ENCODE measurements around the gene GPRC5D. TPM values are rescaled to one million over a fixed set of nuclear protein-coding genes. Genes with fewer than 3 reads are reported as not detected.

Gene GPRC5D
- total and polyA plus RNA-seq, 9 of the 15 experiments (the other 6 are each of a cell fraction or from before 2014, with no cell fraction given): 1.0 to 1.1 TPM; not detected in 7

GRCh38 chr12:12924169-12924568 is 27.8 kb downstream of the GPRC5D start:
- DNase-seq (ENCODE audit: extremely low read depth in 1 of 4, low spot score in 3 of 4) (no peak), ATAC-seq (no peak), FAIRE-seq (no peak)
- Histone ChIP-seq H3K27me3 (ENCODE audit: control insufficient read depth in 2 of 2, insufficient read depth in 2 of 2, low read length in 2 of 2) (peaks cover 0 to under 1% of the 10 kb centered on the region in 2 experiments; a peak in 1 of 5 replicates), H3K4me2 (ENCODE audit: insufficient read depth, low read length) (no peak overlapping the region), H3K4me1 (replicated peaks in 1 of 2; ENCODE audit: control insufficient read depth in 2 of 2, insufficient read depth in 2 of 2, low read length in 2 of 2) (peaks cover 0 to 6% of the 10 kb centered on the region in 2 experiments; a peak in 3 of 5 replicates), H3K9me3 (replicated peaks; ENCODE audit: control insufficient read depth, insufficient read depth, low read depth, low read length) (no peaks in the 10 kb centered on the region; the same call in 1 of the 2 replicates), H2AFZ (ENCODE audit: low read depth, low read length) (no peak overlapping the region), H3K79me2 (ENCODE audit: control insufficient read depth, insufficient read depth, low read length) (peaks cover 10% of the 10 kb centered on the region), H3K9me1 (ENCODE audit: control insufficient read depth, insufficient read depth, low read length) (no peaks in the 10 kb centered on the region), H3K9ac (ENCODE audit: insufficient read depth in 1 of 2, low read depth in 2 of 2, low read length in 2 of 2) (no peak overlapping the region), H3K4me3 (no peak overlapping the region), H3K27ac (ENCODE audit: extremely low read depth, low read depth, low read length) (no peak overlapping the region), H4K20me1 (replicated peaks; ENCODE audit: control insufficient read depth, insufficient read depth, low read length) (no peaks in the 10 kb centered on the region), H3K36me3 (ENCODE audit: control insufficient read depth, insufficient read depth, low read length) (no peaks in the 10 kb centered on the region)
- POLR2A ChIA-PET: interaction anchor here (0.6 kb wide), 1 partner anchor 18 kb away, joined by 3 read pairs; no protein-coding TSS in a partner anchor
- intact Hi-C loops (cut with micrococcal nuclease): no loop called here
- CTCF ChIA-PET (ENCODE audit: low intra/inter-chr PET ratio): interaction anchor here (0.8 kb wide), 1 partner anchor 312 kb away, joined by 3 read pairs; no protein-coding TSS in a partner anchor
- 60% methylated on average over 3 of the region's 4 CpGs for WGBS (ENCODE audit: insufficient coverage, low coverage, missing lambda C conversion rate)
- in situ Hi-C loops (cut with MboI): no loop called here
- no peak for TF ChIP-seq NONO (IDR thresholded peaks at IDR 0.05; ENCODE audit: low read depth in 2 of 2, low read length in 1 of 2)
- no peak for TF ChIP-seq HDAC6 (IDR thresholded peaks at IDR 0.05; ENCODE audit: low read depth, low read length)
- TF ChIP-seq PRMT5 (CRISPR knock-in tag; IDR thresholded peaks at IDR 0.05): no peak
- no peak for TF ChIP-seq NFE2 (IDR thresholded peaks at IDR 0.05; ENCODE audit: low read depth)
- no peak for TF ChIP-seq EWSR1 (IDR thresholded peaks at IDR 0.05; ENCODE audit: borderline replicate concordance, low read depth, partially characterized antibody)
- no peak for TF ChIP-seq SRSF9 (IDR thresholded peaks at IDR 0.05; ENCODE audit: borderline replicate concordance, low read depth, low read length)
- no peak for TF ChIP-seq NRF1 (conservative IDR thresholded peaks at IDR 0.05 in 1 of 2, IDR thresholded peaks at IDR 0.05 in 1 of 2)
- TF ChIP-seq ETS2 (tag; IDR thresholded peaks at IDR 0.05; ENCODE audit: borderline replicate concordance, poor library complexity, severe bottlenecking): no peak
- TF ChIP-seq CTBP1 (IDR thresholded peaks at IDR 0.05; ENCODE audit: borderline replicate concordance): no peak
- no peak for TF ChIP-seq ZNF197 (CRISPR knock-in tag; IDR thresholded peaks at IDR 0.05; ENCODE audit: low read depth)
- no peak for TF ChIP-seq PTTG1 (tag; IDR thresholded peaks at IDR 0.05; ENCODE audit: low read depth)
- TF ChIP-seq IRF2 (CRISPR knock-in tag; IDR thresholded peaks at IDR 0.05): no peak
- TF ChIP-seq E2F5 (CRISPR knock-in tag; IDR thresholded peaks at IDR 0.05): no peak
- TF ChIP-seq COPS2 (conservative IDR thresholded peaks at IDR 0.05): no peak
- TF ChIP-seq ZNF444 (CRISPR knock-in tag; IDR thresholded peaks at IDR 0.05): no peak
- no peak for TF ChIP-seq EP400 (IDR thresholded peaks at IDR 0.05)
- BruUV-seq (replicated peaks): no TSS peak
